Smooth muscle cell (in vitro differentiated cells): ENCODE data around the gene RPUSD3. TPM values are rescaled to one million over a fixed set of nuclear protein-coding genes. Genes with fewer than 3 reads are reported as not detected.

ENCODE experiments used
- DNase-seq: peaks from one replicate; lab custom pipeline; 2025; ENCODE audit not compliant: unreplicated experiment; lab: John Stamatoyannopoulos, UW
- H2AFZ ChIP-seq: fragments of 200-600 bp; sonication (generic); 2 replicates; pipeline ENCODE4 v1.6.0; 2016; ENCODE audit warnings: antibody characterized with exemption, low read depth, mild to moderate bottlenecking
- H3F3A ChIP-seq: fragments of 200-600 bp; sonication (generic); 2 replicates; pipeline ENCODE4 v1.6.0; 2017; ENCODE audit warnings: antibody characterized with exemption, low read depth
- H3K27ac ChIP-seq: fragments of 200-600 bp; sonication (generic); 2 replicates; pipeline ENCODE4 v1.5.1; 2016; ENCODE audit warnings: low read depth, mild to moderate bottlenecking
- H3K27me3 ChIP-seq: fragments of 200-600 bp; sonication (generic); 2 replicates; pipeline ENCODE4 v1.6.1; 2016; ENCODE audit warnings: low read depth, mild to moderate bottlenecking
- H3K36me3 ChIP-seq: fragments of 200-600 bp; sonication (generic); 2 replicates; pipeline ENCODE4 v1.5.1; 2016; ENCODE audit warnings: low read depth
- H3K4me1 ChIP-seq: fragments of 200-600 bp; sonication (generic); 2 replicates; pipeline ENCODE4 v1.5.1; 2016; ENCODE audit warnings: low read depth
- H3K4me2 ChIP-seq: fragments of 200-600 bp; sonication (generic); 2 replicates; pipeline ENCODE4 v1.6.0; 2016; ENCODE audit warnings: mild to moderate bottlenecking
- H3K4me3 ChIP-seq: fragments of 200-600 bp; sonication (generic); 2 replicates; pipeline ENCODE4 v1.5.1; 2016; ENCODE audit warnings: mild to moderate bottlenecking
- H3K79me2 ChIP-seq: fragments of 200-600 bp; sonication (generic); 2 replicates; pipeline ENCODE4 v1.6.0; 2016; ENCODE audit warnings: low read depth, mild to moderate bottlenecking
- H3K9ac ChIP-seq: fragments of 200-600 bp; sonication (generic); 2 replicates; pipeline ENCODE4 v1.6.0; 2016; ENCODE audit warnings: low read depth
- H3K9me3 ChIP-seq: fragments of 200-600 bp; sonication (generic); replicated peaks from 2 replicates; pipeline ENCODE4 v1.5.1; 2016; ENCODE audit warnings: low read depth
- H4K20me1 ChIP-seq: fragments of 200-600 bp; sonication (generic); 2 replicates; pipeline ENCODE4 v1.6.0; 2016; ENCODE audit warnings: low read depth
- WGBS: methylation state at CpG from one replicate; pipeline ENCODE4 v1.1.7; 2016; ENCODE audit warnings: low lambda C conversion rate; 5-methylcytosine and 5-hydroxymethylcytosine counted together
- polyA plus RNA-seq: library from polyadenylated mRNA; unstranded; fragments of >200 nt; fragmentation: Nextera tagmentation; extraction: Ambion mirVana; gene quantifications from 2 replicates; pipeline ENCODE4 v1.2.1, GENCODE V29; 2016
- total RNA-seq: library from RNA; depleted of rRNA; stranded (reverse); fragments of >200 nt; gene quantifications from 2 replicates; pipeline ENCODE4 v1.2.3, GENCODE V29; 2014
- TF ChIP-seq, protein P1 (sequence below): fragments of 200-600 bp; sonication (generic); IDR thresholded peaks from 2 replicates; pipeline ENCODE4 v1.5.1; 2017; ENCODE audit warnings: borderline replicate concordance, mild to moderate bottlenecking, antibody characterized with exemption; ENCODE audit not compliant: insufficient read depth, poor library complexity, severe bottlenecking

The RPUSD3 gene
- total and polyA plus RNA-seq, 2 experiments from 2014 or later: 62.8 to 84.6 TPM

DNA sequence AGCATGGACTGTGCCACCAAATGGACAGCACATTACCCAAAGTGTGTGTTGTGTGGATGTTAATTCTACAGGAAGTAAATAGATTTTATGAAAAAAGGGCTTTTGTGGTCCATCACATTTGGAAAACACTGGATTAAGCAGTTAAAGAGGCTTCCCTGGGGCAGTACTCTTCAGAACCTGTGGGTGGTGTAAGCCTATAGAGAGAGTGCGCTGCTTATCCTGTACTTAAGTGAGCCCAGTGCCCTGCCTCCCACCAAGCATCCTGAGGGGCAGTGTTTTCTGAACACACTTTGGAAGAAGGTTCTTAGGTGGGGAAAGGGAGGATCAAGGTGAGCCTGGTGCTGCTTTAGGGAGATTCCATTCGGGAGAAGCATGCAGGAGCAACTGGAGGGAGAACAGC, 22.9 kb downstream of the RPUSD3 start:
- Histone ChIP-seq H3K27me3 (no peaks in the 10 kb centered on the region), H3K4me2 (no peak overlapping the region), H3K9me3 (no peaks in the 10 kb centered on the region), H3K4me3 (no peak overlapping the region), H4K20me1 (no peaks in the 10 kb centered on the region), H3K27ac (no peak overlapping the region), H3K9ac (no peak overlapping the region), H3K4me1 (no peaks in the 10 kb centered on the region), H2AFZ (no peak overlapping the region), H3K36me3 (no peaks in the 10 kb centered on the region), H3F3A (no peaks in the 10 kb centered on the region), H3K79me2 (no peaks in the 10 kb centered on the region)
- 44% methylated on average over 2 of the region's 2 CpGs for WGBS
- DNase-seq: no peak
- TF ChIP-seq, protein P1, sequence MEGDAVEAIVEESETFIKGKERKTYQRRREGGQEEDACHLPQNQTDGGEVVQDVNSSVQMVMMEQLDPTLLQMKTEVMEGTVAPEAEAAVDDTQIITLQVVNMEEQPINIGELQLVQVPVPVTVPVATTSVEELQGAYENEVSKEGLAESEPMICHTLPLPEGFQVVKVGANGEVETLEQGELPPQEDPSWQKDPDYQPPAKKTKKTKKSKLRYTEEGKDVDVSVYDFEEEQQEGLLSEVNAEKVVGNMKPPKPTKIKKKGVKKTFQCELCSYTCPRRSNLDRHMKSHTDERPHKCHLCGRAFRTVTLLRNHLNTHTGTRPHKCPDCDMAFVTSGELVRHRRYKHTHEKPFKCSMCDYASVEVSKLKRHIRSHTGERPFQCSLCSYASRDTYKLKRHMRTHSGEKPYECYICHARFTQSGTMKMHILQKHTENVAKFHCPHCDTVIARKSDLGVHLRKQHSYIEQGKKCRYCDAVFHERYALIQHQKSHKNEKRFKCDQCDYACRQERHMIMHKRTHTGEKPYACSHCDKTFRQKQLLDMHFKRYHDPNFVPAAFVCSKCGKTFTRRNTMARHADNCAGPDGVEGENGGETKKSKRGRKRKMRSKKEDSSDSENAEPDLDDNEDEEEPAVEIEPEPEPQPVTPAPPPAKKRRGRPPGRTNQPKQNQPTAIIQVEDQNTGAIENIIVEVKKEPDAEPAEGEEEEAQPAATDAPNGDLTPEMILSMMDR: peak; percentile 8

DNA sequence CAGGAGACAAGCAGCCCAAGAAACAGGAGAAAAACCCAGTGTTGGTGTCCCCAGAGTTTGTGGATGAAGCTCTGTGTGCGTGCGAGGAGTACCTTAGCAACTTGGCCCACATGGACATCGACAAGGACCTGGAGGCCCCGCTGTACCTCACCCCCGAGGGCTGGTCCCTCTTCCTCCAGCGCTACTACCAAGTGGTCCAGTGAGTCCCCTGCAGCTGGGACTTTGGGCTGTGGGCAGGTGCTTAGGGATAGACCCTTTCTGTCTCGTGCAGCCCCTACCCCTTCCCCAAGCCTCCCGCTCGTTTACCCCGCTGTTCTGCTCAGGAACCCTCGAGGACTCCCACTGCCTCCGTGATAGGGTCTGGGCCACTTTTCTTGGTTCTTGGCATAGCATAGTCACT, 23.3 kb downstream of the RPUSD3 start:
- Histone ChIP-seq H3K9ac (no peak overlapping the region), H4K20me1 (no peaks in the 10 kb centered on the region), H3K27ac (no peak overlapping the region), H3K9me3 (no peaks in the 10 kb centered on the region), H3F3A (no peaks in the 10 kb centered on the region), H3K79me2 (no peaks in the 10 kb centered on the region), H3K4me1 (no peaks in the 10 kb centered on the region), H2AFZ (no peak overlapping the region), H3K27me3 (no peaks in the 10 kb centered on the region), H3K36me3 (no peaks in the 10 kb centered on the region), H3K4me3 (no peak overlapping the region), H3K4me2 (no peak overlapping the region)
- WGBS: 88% methylated on average over 12 of the region's 12 CpGs
- no peak for DNase-seq
- TF ChIP-seq, protein P1: no peak

DNA sequence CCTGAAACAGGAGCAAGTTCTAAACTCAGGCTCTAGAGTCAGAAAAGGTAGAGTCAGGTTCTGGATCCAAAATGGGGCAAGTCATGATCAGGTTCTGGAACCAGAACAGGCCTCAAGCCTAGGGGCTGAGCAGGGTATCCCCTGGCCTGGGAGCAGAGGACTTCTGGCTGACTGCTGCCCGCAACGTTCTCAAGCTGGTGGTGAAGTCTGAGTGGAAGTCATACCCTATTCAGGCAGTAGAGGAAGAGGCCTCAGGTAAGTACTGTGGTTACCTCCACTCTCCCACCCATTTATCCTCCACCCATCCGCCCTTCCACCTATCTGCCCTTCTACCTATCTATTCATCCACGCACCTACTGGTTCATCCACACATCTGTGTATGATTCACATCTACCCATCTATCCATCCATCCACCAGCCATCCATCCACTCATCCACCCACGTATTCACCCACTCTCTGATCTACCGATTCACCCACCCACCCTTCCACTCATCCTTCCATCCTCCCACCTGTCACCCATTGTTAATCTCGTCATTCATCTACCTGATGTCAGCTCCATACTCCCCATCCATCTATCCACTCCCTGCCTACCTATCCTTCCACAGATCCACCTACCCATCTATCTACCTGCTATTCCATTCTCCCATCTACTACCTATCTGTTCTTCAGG, 25.0 kb downstream of the RPUSD3 start:
- H3K36me3 ChIP-seq: no peaks in the 10 kb centered on the region
- H3K79me2 ChIP-seq: no peaks in the 10 kb centered on the region
- WGBS: 84% methylated on average over 7 of the region's 7 CpGs
- TF ChIP-seq, protein P1: no peak
- H3K4me3 ChIP-seq: no peak overlapping the region
- DNase-seq: no peak
- H3K9me3 ChIP-seq: no peaks in the 10 kb centered on the region
- H4K20me1 ChIP-seq: no peaks in the 10 kb centered on the region
- no peak overlapping the region for H3K4me2 ChIP-seq
- no peak overlapping the region for H2AFZ ChIP-seq
- no peaks in the 10 kb centered on the region for H3K4me1 ChIP-seq
- H3K9ac ChIP-seq: no peak overlapping the region
- H3F3A ChIP-seq: no peaks in the 10 kb centered on the region
- H3K27me3 ChIP-seq: no peaks in the 10 kb centered on the region
- H3K27ac ChIP-seq: no peak overlapping the region

DNA sequence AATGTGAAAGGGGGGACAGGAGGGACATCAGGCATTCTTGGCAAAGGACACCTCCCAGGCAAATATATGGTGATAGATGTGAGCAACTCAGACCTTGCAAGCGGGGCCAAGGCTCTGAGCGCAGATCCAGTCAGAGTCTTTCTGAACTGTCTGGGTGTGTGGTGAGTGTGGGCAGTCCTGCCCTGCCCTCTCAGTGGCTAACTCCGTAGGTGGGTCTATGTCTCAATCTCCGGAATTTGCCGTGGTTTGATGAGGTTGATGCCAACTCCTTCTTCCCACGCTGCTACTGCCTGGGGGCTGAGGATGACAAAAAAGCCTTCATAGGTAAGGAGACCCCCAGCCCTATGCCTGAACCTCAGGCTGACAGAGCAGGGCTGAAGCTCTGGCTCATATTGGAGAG, 26.4 kb downstream of the RPUSD3 start:
- WGBS: 83% methylated on average over 6 of the region's 6 CpGs
- Histone ChIP-seq H3F3A (no peaks in the 10 kb centered on the region), H3K4me2 (no peak overlapping the region), H3K79me2 (no peaks in the 10 kb centered on the region), H3K27me3 (no peaks in the 10 kb centered on the region), H3K9me3 (no peaks in the 10 kb centered on the region), H3K36me3 (no peaks in the 10 kb centered on the region), H2AFZ (no peak overlapping the region), H3K4me1 (no peaks in the 10 kb centered on the region), H3K9ac (no peak overlapping the region), H3K4me3 (no peak overlapping the region), H3K27ac (no peak overlapping the region), H4K20me1 (no peaks in the 10 kb centered on the region)
- TF ChIP-seq, protein P1: no peak
- DNase-seq: no peak
